Stimulated activated CD8-positive, alpha-beta memory T cell treated with anti-CD3 and anti-CD28 coated beads, Interleukin-15, amount 100 ng/mL, for 4 hours (primary cell): ENCODE data around the gene GPT2.

Source experiments
- DNase-seq, 2 donors: peaks; one replicate each; pipeline ENCODE4 v3.0.0-alpha.2; 2020; ENCODE audit warnings: low read depth in 2 of 2

GPT2 gene

GRCh38 chr16:46968063-46968435 is 83.9 kb downstream of the GPT2 start:
- DNase-seq = no peak

- no peak for DNase-seq
These were observed 85.9 kb downstream of the GPT2 start for GRCh38 chr16:46970089-46970488.

GRCh38 chr16:46971271-46971670 is 87.1 kb downstream of the GPT2 start:
- DNase-seq = no peak

GRCh38 chr16:46972429-46973206 is 88.5 kb downstream of the GPT2 start:
- DNase-seq = peak; percentile 11 to 26

- peak; percentile 81 to 83 for DNase-seq
These were observed 89.2 kb downstream of the GPT2 start, which contains the start of gene DNAJA2 for GRCh38 chr16:46973207-46973995. TSS of gene DNAJA2 (minus strand) at chr16:46973674. CDS start at chr16:46973572, 102 bp downstream.

- DNase-seq = no peak
These were observed 89.8 kb downstream of the GPT2 start for GRCh38 chr16:46973996-46974324.

- no peak for DNase-seq
These were observed 90.2 kb downstream of the GPT2 start for GRCh38 chr16:46974352-46974751.

GRCh38 chr16:46975165-46975564 is 91.0 kb downstream of the GPT2 start:
- no peak for DNase-seq

GRCh38 chr16:46975908-46976470 is 91.8 kb downstream of the GPT2 start:
- no peak for DNase-seq

GRCh38 chr16:46976550-46976949 is 92.4 kb downstream of the GPT2 start:
- no peak for DNase-seq
